C4-2B (cell line): ENCODE data around the gene RNF130.

Experiments used
- ZFX ChIP-seq: fragments of 450-650 bp; IDR thresholded peaks from 2 replicates; pipeline ENCODE4 v1.6.1; 2017
- TF ChIP-seq, protein P1 (sequence below): fragments of 450-650 bp; conservative IDR thresholded peaks from 2 replicates; pipeline ENCODE4 v1.5.1; 2017; ENCODE audit warnings: mild to moderate bottlenecking

GRCh38 chr5:179927824-179928223 lies 143.7 kb downstream of the RNF130 start:
- TF ChIP-seq, protein P1, sequence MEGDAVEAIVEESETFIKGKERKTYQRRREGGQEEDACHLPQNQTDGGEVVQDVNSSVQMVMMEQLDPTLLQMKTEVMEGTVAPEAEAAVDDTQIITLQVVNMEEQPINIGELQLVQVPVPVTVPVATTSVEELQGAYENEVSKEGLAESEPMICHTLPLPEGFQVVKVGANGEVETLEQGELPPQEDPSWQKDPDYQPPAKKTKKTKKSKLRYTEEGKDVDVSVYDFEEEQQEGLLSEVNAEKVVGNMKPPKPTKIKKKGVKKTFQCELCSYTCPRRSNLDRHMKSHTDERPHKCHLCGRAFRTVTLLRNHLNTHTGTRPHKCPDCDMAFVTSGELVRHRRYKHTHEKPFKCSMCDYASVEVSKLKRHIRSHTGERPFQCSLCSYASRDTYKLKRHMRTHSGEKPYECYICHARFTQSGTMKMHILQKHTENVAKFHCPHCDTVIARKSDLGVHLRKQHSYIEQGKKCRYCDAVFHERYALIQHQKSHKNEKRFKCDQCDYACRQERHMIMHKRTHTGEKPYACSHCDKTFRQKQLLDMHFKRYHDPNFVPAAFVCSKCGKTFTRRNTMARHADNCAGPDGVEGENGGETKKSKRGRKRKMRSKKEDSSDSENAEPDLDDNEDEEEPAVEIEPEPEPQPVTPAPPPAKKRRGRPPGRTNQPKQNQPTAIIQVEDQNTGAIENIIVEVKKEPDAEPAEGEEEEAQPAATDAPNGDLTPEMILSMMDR = no peak
- TF ChIP-seq ZFX = no peak
